Adrenal gland (tissue), 12 donors: ENCODE measurements around the gene SMARCC2. TPM values are rescaled to one million over a fixed set of nuclear protein-coding genes. Genes with fewer than 3 reads are reported as not detected.

ENCODE experiments used
- DNase-seq, 7 donors: peaks; one replicate each; pipeline ENCODE4 v3.0.0-alpha.2; 2019 to 2020
- H3K27ac ChIP-seq, 5 donors: fragments of 200-600 bp; sonication (generic) in 4 of 5; 1 replicate in 3 of 5; 2 replicates in 2 of 5; pipeline versions ENCODE4 v1.5.1 to v1.8.0; 2016 to 2020; ENCODE audit warnings: mild to moderate bottlenecking in 1 of 5
- H3K27me3 ChIP-seq: fragments of 200-600 bp; 2 replicates; pipeline ENCODE4 v1.8.0; 2021
- H3K36me3 ChIP-seq, 2 donors: fragments of 200-600 bp; replicated peaks in 1 of 2; 1 replicate in 1 of 2; 2 replicates in 1 of 2; pipeline versions ENCODE4 v1.5.1 to v1.8.0; 2018 to 2022
- H3K4me1 ChIP-seq, 2 donors: fragments of 200-600 bp; replicated peaks in 1 of 2; 1 replicate in 1 of 2; 2 replicates in 1 of 2; pipeline versions ENCODE4 v1.5.1 to v1.8.0; 2018 to 2021
- H3K4me3 ChIP-seq, 4 donors: fragments of 200-600 bp; sonication (generic) in 3 of 4; one replicate each; pipeline ENCODE4 v1.5.1; 2016 to 2018
- H3K9me3 ChIP-seq, 3 donors: fragments of 200-600 bp; sonication (generic) in 1 of 3; replicated peaks in 1 of 3; 1 replicate in 2 of 3; 2 replicates in 1 of 3; pipeline versions ENCODE4 v1.5.1 to v1.8.0; 2016 to 2021
- POLR2A ChIP-seq, 2 donors: fragments of 450-650 bp; IDR thresholded peaks; one replicate each; pipeline ENCODE4 v1.6.1; 2017; ENCODE audit warnings: antibody characterized with exemption in 2 of 2, mild to moderate bottlenecking in 2 of 2, moderate library complexity in 1 of 2
- WGBS, 4 donors: extraction: QIAGEN DNeasy Blood & Tissue Kit in 2 of 4; methylation state at CpG; one replicate each; pipeline versions ENCODE4 v1.1.5 to v1.1.7; 2013 to 2017; 5-methylcytosine and 5-hydroxymethylcytosine counted together
- intact Hi-C, 2 donors: fragments of 100-400 bp; cut with DNase I; formaldehyde crosslinking; loops; one replicate each; pipeline versions ENCODE4 v1.14.1 to v1.15.0; 2022 to 2023
- polyA plus RNA-seq, 3 donors: library from polyadenylated mRNA; stranded (reverse); fragments of 200-250 nt in 2 of 3; fragments of 350-450 nt in 1 of 3; fragmentation: Illumina TruSeq in 1 of 3; extraction: RNeasy Lipid Tissue Mini Kit (QIAGEN cat#74804) in 1 of 3; gene quantifications; one replicate each; pipeline ENCODE4 v1.2.3, GENCODE V29; 2013 to 2014
- total RNA-seq, 9 donors: library from RNA; depleted of rRNA in 4 of 9; stranded (reverse); fragments of >200 nt in 4 of 9; fragments of 120-200 nt in 1 of 9; fragmentation: NEBNext Ultra II Directional in 1 of 9; extraction: Animal tissue kit (Norgen Biotek cat#: 25700) in 1 of 9; gene quantifications; one replicate each; pipeline versions ENCODE4 v1.1.0 to v1.2.4, GENCODE V29; 2013 to 2023
- TF ChIP-seq, protein P1 (sequence below), 6 experiments: fragments of 450-650 bp in 4 of 6; fragments of 200-600 bp in 2 of 6; sonication (generic) in 1 of 6; IDR thresholded peaks; 1 replicate in 5 of 6; 2 replicates in 1 of 6; pipeline versions ENCODE4 v1.5.1 to v1.8.0; 2016 to 2021; ENCODE audit warnings: antibody characterized with exemption in 6 of 6, mild to moderate bottlenecking in 2 of 6, moderate library complexity in 1 of 6
- donor health status: healthy with polysubstance abuse.
- donor health status: Bipolar disorder and iron deficiency.
- donor health status: DM: yes; HTN: yes; CAD: no.
- donor health status: DM: no; HTN: no; CAD: no.
- donor health status: DM: no; HTN: no; CAD: no.
- donor health status: DM: yes; HTN: yes; CAD: no.

The SMARCC2 gene
- total and polyA plus RNA-seq, 12 donors: 22.8 to 102 (median 59.1) TPM

DNA sequence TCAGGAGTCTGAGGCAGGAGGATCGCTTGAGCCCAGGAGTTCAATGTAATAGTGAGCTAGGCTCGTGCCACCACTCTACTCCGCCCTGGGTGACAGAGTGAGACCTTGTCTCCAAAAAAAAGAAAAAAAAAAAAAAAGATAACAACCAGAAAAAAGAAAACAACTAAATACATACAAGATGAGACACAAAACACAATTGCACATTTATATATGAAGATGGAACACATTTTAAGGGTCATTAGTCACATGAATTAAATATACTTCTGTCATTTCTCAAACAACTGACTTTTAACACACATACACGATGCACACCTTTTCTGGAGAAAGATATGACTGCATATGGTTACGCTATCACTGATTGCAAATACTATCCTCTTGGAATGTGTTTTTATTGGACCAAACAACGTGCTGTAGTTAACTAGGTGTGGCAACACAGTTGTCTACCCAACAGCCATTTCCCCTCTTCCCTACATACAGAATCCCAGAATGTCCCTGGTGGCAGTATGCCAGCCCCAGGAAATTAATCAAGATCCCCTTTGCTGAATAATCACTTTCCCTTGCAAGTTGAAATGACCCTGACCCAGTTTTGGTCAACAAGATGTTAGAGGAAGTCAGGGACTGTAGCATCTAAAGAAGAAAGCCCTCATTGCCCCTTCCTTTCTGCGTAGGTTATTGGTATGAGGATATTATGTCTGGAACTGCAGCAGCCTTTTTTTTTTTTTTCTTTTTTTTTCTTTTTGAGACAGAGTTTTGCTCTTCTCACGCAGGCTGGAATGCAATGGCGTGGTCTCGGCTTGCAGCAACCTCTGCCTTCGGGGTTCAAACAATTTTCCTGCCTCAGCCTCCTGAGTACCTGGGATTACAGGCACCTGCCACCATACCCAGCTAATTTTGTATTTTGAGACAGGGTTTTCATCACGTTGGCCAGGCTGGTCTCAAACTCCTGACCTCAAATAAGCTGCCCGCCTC is 42.5 kb downstream of the SMARCC2 start:
- TF ChIP-seq, protein P1, sequence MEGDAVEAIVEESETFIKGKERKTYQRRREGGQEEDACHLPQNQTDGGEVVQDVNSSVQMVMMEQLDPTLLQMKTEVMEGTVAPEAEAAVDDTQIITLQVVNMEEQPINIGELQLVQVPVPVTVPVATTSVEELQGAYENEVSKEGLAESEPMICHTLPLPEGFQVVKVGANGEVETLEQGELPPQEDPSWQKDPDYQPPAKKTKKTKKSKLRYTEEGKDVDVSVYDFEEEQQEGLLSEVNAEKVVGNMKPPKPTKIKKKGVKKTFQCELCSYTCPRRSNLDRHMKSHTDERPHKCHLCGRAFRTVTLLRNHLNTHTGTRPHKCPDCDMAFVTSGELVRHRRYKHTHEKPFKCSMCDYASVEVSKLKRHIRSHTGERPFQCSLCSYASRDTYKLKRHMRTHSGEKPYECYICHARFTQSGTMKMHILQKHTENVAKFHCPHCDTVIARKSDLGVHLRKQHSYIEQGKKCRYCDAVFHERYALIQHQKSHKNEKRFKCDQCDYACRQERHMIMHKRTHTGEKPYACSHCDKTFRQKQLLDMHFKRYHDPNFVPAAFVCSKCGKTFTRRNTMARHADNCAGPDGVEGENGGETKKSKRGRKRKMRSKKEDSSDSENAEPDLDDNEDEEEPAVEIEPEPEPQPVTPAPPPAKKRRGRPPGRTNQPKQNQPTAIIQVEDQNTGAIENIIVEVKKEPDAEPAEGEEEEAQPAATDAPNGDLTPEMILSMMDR (IDR thresholded peaks at IDR 0.05): no peak
- peak in 1 of 2 donors; percentile 7 for TF ChIP-seq POLR2A (IDR thresholded peaks at IDR 0.05)
- H3K9me3 ChIP-seq: no peaks in the 10 kb centered on the region
- H3K36me3 ChIP-seq: peaks cover 0 to 34% of the 10 kb centered on the region in 2 donors
- 33 to 37% (median 35%) methylated on average over 13 of the region's 13 CpGs for WGBS, 4 donors
- H3K4me1 ChIP-seq: peaks cover 23 to 28% of the 10 kb centered on the region in 2 donors
- H3K27me3 ChIP-seq: no peaks in the 10 kb centered on the region
- intact Hi-C loops: no loop called here
- no peak overlapping the region for H3K4me3 ChIP-seq
- H3K27ac ChIP-seq: peak overlapping the region; percentile 51 to 81 (median 69)
- peak; percentile 66 to 87 (median 77) for DNase-seq

DNA sequence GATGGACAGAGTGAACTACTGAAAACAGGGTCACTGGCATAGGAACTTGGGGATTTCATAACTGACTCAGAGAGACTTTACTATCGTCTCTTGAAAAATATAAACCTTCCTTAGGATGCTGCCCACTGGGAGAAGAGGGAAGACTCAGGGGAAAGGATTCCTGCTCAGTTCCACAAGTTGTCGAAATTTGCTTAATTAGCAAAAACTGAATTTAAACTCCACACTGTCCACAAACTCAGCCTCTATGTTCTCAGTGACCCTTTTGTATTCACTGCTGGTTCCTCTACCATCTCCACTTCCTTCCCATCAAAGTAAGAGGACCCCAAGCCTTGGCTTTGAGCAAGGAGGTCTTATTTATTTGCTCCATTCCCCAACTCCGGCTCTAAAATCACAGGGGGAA is 44.1 kb downstream of the SMARCC2 start:
- H3K27ac ChIP-seq: peak overlapping the region in 1 of 5 donors; percentile 10
- no peak for TF ChIP-seq POLR2A (IDR thresholded peaks at IDR 0.05)
- TF ChIP-seq, protein P1 (IDR thresholded peaks at IDR 0.05): no peak
- intact Hi-C loops: no loop called here
- no peak for DNase-seq
- H3K36me3 ChIP-seq: peaks cover 0 to 47% of the 10 kb centered on the region in 2 donors
- peaks cover 15% of the 10 kb centered on the region in 2 donors for H3K4me1 ChIP-seq
- H3K4me3 ChIP-seq: no peak overlapping the region
- 83 to 90% (median 83%) methylated on average over 3 of the region's 3 CpGs for WGBS, 4 donors
- H3K9me3 ChIP-seq: no peaks in the 10 kb centered on the region
- no peaks in the 10 kb centered on the region for H3K27me3 ChIP-seq

DNA sequence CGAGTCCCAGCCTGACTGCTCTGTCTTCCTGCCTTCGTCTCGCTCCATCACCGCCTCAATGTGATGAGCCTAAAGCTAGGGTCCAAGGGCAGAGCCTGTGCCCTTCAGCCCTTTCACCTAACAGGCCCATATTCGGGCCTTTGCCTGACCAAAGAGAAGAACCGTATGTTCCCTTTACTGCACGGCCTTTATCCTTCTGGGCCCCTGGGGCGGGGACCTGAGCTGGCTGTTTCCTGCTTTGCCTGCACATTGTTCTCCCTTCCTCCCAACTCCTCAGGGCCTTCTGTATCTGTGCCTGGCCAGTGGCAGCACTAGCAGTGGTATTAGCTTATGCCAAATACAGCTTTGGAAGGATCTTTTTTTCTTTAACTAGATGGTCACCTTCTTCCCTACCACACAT is 45.4 kb downstream of the SMARCC2 start:
- intact Hi-C loops: no loop called here
- H3K27me3 ChIP-seq: no peaks in the 10 kb centered on the region
- H3K4me3 ChIP-seq: no peak overlapping the region
- TF ChIP-seq POLR2A (IDR thresholded peaks at IDR 0.05): no peak
- TF ChIP-seq, protein P1 (IDR thresholded peaks at IDR 0.05): no peak
- DNase-seq: no peak
- 82 to 86% (median 82%) methylated on average over 8 of the region's 8 CpGs for WGBS, 4 donors
- peaks cover 0 to 60% of the 10 kb centered on the region in 2 donors for H3K36me3 ChIP-seq
- H3K27ac ChIP-seq: peak overlapping the region in 2 of 5 donors; percentile 30 to 49
- H3K4me1 ChIP-seq: peaks cover 15% of the 10 kb centered on the region in 2 donors
- no peaks in the 10 kb centered on the region for H3K9me3 ChIP-seq

DNA sequence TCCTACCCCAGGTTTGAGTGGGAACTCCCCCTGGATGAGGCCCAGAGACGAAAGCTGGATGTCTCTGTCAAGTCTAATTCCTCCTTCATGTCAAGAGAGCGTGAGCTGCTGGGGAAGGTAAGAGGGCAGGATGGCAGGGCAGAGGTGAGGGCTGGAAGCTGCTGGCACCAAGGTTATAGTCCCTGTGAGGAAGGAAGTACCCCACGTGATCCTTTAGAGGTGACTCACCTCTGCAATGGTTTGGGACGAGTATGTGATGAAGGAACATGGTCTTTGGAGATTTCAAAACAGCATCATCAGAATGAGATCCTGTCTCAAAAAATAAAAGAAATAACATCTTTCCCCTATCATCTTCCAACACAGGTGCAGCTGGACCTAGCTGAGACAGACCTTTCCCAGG is 46.1 kb downstream of the SMARCC2 start:
- peak overlapping the region in 1 of 5 donors; percentile 49 for H3K27ac ChIP-seq
- no peaks in the 10 kb centered on the region for H3K27me3 ChIP-seq
- intact Hi-C loops: no loop called here
- DNase-seq: no peak
- peaks cover 0 to 67% of the 10 kb centered on the region in 2 donors for H3K36me3 ChIP-seq
- peaks cover 15% of the 10 kb centered on the region in 2 donors for H3K4me1 ChIP-seq
- no peak overlapping the region for H3K4me3 ChIP-seq
- WGBS, 4 donors: 53 to 72% (median 61%) methylated on average over 4 of the region's 4 CpGs
- H3K9me3 ChIP-seq: no peaks in the 10 kb centered on the region
- no peak for TF ChIP-seq POLR2A (IDR thresholded peaks at IDR 0.05)
